GM20000 (cell line): ENCODE measurements around the gene CCRL2.

Source experiments
- DNase-seq: peaks from one replicate; pipeline ENCODE4 v3.0.0; 2012; ENCODE audit warnings: low spot score
- TF ChIP-seq, protein P1 (sequence below): IDR thresholded peaks from 2 replicates; pipeline ENCODE4 v1.5.1; 2012; ENCODE audit warnings: mild to moderate bottlenecking, control low read depth; ENCODE audit errors: extremely low read depth, missing control alignments

CCRL2 gene

DNA sequence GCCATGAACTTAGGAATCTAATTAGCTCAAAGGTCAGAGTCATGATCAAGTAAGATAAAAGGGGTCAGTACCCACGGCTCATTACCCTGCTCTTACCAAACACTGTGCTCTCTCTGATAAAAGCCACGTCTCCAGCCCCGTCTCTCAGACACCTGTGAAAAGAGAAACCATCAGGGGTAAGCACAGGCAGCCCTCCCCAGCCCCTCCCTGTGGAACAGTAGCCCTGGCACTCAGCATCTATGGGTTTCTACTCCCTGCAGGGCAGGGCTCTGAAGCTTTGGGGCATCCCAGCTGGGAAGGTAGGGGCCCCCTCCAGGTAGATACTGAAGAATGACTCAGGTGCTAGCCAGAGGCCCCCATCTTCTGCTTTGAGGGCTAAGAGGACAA lies 47.1 kb downstream of the CCRL2 start:
- TF ChIP-seq, protein P1, sequence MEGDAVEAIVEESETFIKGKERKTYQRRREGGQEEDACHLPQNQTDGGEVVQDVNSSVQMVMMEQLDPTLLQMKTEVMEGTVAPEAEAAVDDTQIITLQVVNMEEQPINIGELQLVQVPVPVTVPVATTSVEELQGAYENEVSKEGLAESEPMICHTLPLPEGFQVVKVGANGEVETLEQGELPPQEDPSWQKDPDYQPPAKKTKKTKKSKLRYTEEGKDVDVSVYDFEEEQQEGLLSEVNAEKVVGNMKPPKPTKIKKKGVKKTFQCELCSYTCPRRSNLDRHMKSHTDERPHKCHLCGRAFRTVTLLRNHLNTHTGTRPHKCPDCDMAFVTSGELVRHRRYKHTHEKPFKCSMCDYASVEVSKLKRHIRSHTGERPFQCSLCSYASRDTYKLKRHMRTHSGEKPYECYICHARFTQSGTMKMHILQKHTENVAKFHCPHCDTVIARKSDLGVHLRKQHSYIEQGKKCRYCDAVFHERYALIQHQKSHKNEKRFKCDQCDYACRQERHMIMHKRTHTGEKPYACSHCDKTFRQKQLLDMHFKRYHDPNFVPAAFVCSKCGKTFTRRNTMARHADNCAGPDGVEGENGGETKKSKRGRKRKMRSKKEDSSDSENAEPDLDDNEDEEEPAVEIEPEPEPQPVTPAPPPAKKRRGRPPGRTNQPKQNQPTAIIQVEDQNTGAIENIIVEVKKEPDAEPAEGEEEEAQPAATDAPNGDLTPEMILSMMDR: no peak
- DNase-seq: no peak

DNA sequence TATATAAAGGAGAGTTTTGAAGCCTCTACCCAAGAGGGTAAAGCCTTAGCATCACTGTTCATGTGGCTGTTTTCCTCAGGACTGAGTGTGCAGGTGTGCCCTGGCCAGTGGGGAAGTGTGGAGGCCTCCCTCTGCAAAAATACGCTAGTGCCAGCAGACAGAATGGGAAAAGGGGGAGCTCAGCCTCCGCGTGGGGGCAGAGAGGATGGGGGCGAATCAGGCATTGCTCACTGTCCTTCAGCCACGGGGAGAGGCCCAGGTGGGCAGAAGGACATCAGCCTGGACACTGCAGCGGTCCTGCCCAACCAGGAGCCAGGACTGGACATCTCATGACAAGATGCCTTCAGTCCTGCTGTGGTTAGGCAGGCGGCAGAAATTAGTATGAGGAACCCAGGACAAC lies 47.5 kb downstream of the CCRL2 start:
- TF ChIP-seq, protein P1: no peak
- DNase-seq: no peak

DNA sequence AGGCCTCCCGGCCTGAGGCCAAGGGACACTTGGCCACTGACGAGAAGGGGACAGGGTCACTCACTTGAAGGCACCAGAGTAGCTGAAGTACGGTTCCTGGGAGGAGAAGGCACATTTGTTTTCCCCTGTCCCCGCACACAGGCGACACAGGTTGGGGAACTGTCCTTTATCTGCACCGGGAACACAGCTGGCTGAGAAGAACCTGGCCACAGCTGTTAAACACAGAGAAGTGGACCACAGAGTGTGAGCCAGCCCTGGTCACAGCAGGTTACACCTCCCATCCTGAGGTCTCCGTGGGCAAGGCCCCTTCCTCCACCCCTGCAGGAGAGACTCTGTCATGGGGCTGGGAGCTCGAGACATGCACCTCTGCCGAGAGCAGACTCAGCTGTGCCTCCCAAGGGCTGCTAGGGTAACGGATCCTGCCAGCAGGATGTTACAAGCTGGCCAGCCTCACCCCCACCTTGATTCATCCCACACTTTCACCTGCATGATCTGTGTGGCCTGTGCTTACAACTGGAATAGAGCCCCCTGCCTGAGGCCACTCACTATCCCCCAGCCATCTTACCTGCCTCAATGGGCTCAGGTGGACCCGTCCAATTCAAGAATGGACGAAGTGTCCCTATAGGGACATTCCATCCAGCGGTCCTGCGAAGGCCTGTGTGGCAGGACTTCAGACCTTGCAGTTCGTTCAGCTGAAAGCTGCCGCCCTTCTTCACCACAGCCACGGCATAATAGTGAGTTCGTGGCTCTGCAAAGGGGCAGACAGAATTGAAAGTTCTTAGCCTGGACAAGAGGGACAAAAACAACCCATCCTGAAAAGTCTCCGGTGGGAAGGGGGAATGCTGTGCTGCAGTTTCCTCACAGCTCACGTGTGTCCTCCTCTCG lies 48.4 kb downstream of the CCRL2 start:
- DNase-seq: no peak
- TF ChIP-seq, protein P1: no peak

DNA sequence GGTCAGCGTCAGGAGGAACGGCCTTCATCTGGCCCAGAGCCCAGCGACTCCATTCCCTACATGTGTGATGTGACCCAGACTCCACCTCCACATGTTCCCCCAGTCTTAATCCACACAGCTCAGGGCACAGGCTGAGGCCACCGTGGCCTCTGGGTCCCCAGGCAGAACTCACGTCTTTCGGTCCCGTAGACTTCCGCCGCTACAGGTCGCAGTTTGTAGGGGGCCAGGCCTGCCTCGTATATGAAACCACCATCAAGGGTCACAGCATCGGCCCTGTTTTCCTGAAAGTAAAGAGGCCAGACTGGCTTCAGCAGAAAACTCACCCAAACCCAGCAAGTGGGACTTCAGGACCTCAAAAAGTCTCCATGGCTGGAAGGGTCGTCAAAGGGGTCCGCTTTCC lies 49.1 kb downstream of the CCRL2 start:
- TF ChIP-seq, protein P1: no peak

More for the DNA sequence above, 49.1 kb downstream of the CCRL2 start:
- DNase-seq: no peak
